OCI-LY7 (cell line): ENCODE measurements around the gene VHLL. TPM values are rescaled to one million over a fixed set of nuclear protein-coding genes. Genes with fewer than 3 reads are reported as not detected.

Experiments
- BruUV-seq: library from RNA; stranded (reverse); fragments of 400-500 nt; replicated peaks from 2 replicates; lab custom pipeline; 2021; lab: Mats Ljungman, UMichigan
- CTCF ChIA-PET: fragments of 300-600 bp; sonication (Branson Sonifier 250); formaldehyde crosslinking; loops from one replicate; lab custom pipeline; 2022; ENCODE audit warnings: antibody characterized with exemption; ENCODE audit not compliant: unreplicated experiment; lab: Charles Lee
- POLR2A ChIA-PET: fragments of 300-600 bp; sonication (Branson Sonifier 250); formaldehyde crosslinking; loops from one replicate; lab custom pipeline; 2022; ENCODE audit warnings: antibody characterized with exemption; lab: Charles Lee
- DNase-seq: peaks from one replicate; pipeline ENCODE4 v3.0.0-alpha.2; 2015; ENCODE audit warnings: low spot score
- H2AFZ ChIP-seq: fragments of 200-600 bp; sonication (generic), shearing (Covaris generic); 2 replicates; pipeline ENCODE4 v1.6.1; 2014; ENCODE audit warnings: mild to moderate bottlenecking, antibody characterized with exemption, low read length, moderate library complexity
- H3K27ac ChIP-seq: fragments of 200-600 bp; sonication (generic); 2 replicates; pipeline ENCODE4 v1.5.1; 2014; ENCODE audit warnings: mixed run types, low read depth, mild to moderate bottlenecking, moderate library complexity, low read length, inconsistent platforms; ENCODE audit not compliant: poor library complexity, severe bottlenecking
- H3K36me3 ChIP-seq: fragments of 200-600 bp; sonication (generic); 2 replicates; pipeline ENCODE4 v1.6.1; 2014; ENCODE audit warnings: mild to moderate bottlenecking, antibody characterized with exemption, low read length, moderate library complexity, mixed read lengths; ENCODE audit not compliant: insufficient read depth
- H3K4me1 ChIP-seq: fragments of 200-600 bp; sonication (generic); 2 replicates; pipeline ENCODE4 v1.5.1; 2014; ENCODE audit warnings: mild to moderate bottlenecking, low read length; ENCODE audit not compliant: insufficient read depth, poor library complexity, severe bottlenecking
- H3K4me2 ChIP-seq: fragments of 200-600 bp; sonication (generic); 2 replicates; pipeline ENCODE4 v1.6.1; 2014; ENCODE audit warnings: mild to moderate bottlenecking, low read length
- H3K4me3 ChIP-seq: fragments of 200-600 bp; sonication (generic); 2 replicates; pipeline ENCODE4 v1.5.1; 2014; ENCODE audit warnings: mild to moderate bottlenecking, low read depth, low read length; ENCODE audit not compliant: poor library complexity, severe bottlenecking
- H3K79me2 ChIP-seq: fragments of 200-600 bp; sonication (generic); 2 replicates; pipeline ENCODE4 v1.6.1; 2016; ENCODE audit warnings: low read depth, mild to moderate bottlenecking, low read length, moderate library complexity, mixed read lengths; ENCODE audit not compliant: insufficient read depth
- H3K9me2 ChIP-seq: fragments of 200-600 bp; sonication (generic); 2 replicates; pipeline ENCODE4 v1.6.1; 2016; ENCODE audit warnings: mild to moderate bottlenecking, low read length, mixed read lengths; ENCODE audit not compliant: insufficient read depth
- H3K9me3 ChIP-seq: fragments of 200-600 bp; sonication (generic); 2 replicates; pipeline ENCODE4 v1.6.1; 2014; ENCODE audit warnings: mild to moderate bottlenecking, mixed run types, low read length, mixed read lengths
- H4K20me1 ChIP-seq: fragments of 200-600 bp; sonication (generic); 2 replicates; pipeline ENCODE4 v1.6.1; 2014; ENCODE audit warnings: mild to moderate bottlenecking, antibody characterized with exemption, low read length, moderate library complexity, mixed read lengths; ENCODE audit not compliant: insufficient read depth
- CTCF ChIP-seq: fragments of 200-600 bp; sonication (generic); conservative IDR thresholded peaks from 2 replicates; pipeline ENCODE4 v1.5.1; 2014; ENCODE audit warnings: mild to moderate bottlenecking, antibody characterized with exemption, low read length, moderate library complexity, mixed read lengths
- EZH2phosphoT487 ChIP-seq: fragments of 200-600 bp; sonication (generic); IDR thresholded peaks from 2 replicates; pipeline ENCODE4 v1.6.1; 2018; ENCODE audit warnings: low read depth, borderline replicate concordance, mild to moderate bottlenecking, mixed run types, antibody characterized with exemption, low read length, moderate library complexity, mixed read lengths
- intact Hi-C: fragments of 100-400 bp; cut with micrococcal nuclease; formaldehyde crosslinking; loops from one replicate; pipeline ENCODE4 v1.10.0; 2022; ENCODE audit not compliant: unreplicated experiment
- total RNA-seq, 2 experiments: library from RNA; depleted of rRNA in 1 of 2; stranded (reverse); fragments of >200 nt in 1 of 2; shearing (Covaris generic) in 1 of 2; gene quantifications; 2 replicates each; pipeline ENCODE4 v1.2.3, GENCODE V29; 2014 to 2022

VHLL gene
- total RNA-seq, 2 experiments from 2014 or later: 0.63 TPM; not detected in 1

- Histone ChIP-seq H4K20me1 (no peaks in the 10 kb centered on the region), H3K79me2 (no peaks in the 10 kb centered on the region), H3K36me3 (peaks cover 95% of the 10 kb centered on the region), H3K27ac (no peak overlapping the region), H2AFZ (no peak overlapping the region), H3K9me3 (no peaks in the 10 kb centered on the region), H3K4me2 (no peak overlapping the region), H3K9me2 (no peaks in the 10 kb centered on the region), H3K4me3 (no peak overlapping the region), H3K4me1 (no peaks in the 10 kb centered on the region)
- BruUV-seq: no TSS peak
- POLR2A ChIA-PET: no interaction called here
- TF ChIP-seq EZH2phosphoT487 (no peak), CTCF (no peak)
- no peak for DNase-seq
- CTCF ChIA-PET: no interaction called here
- intact Hi-C loops: no loop called here
Observed at GRCh38 chr1:156310962-156311361, 11.9 kb upstream of the VHLL start.

- POLR2A ChIA-PET: no interaction called here
- TF ChIP-seq EZH2phosphoT487 (no peak), CTCF (no peak)
- Histone ChIP-seq H3K36me3 (peaks cover 92% of the 10 kb centered on the region), H3K79me2 (no peaks in the 10 kb centered on the region), H3K9me2 (no peaks in the 10 kb centered on the region), H2AFZ (no peak overlapping the region), H3K4me3 (no peak overlapping the region), H3K4me2 (no peak overlapping the region), H3K27ac (no peak overlapping the region), H4K20me1 (no peaks in the 10 kb centered on the region), H3K4me1 (no peaks in the 10 kb centered on the region), H3K9me3 (no peaks in the 10 kb centered on the region)
- BruUV-seq: no TSS peak
- intact Hi-C loops: no loop called here
- DNase-seq: no peak
- CTCF ChIA-PET: no interaction called here
Observed at GRCh38 chr1:156308078-156308477, 9.0 kb upstream of the VHLL start.

GRCh38 chr1:156305215-156305614, 6.1 kb upstream of the VHLL start:
- TF ChIP-seq CTCF (no peak), EZH2phosphoT487 (no peak)
- BruUV-seq: no TSS peak
- H3K4me2 ChIP-seq: no peak overlapping the region
- H3K36me3 ChIP-seq: peaks cover 68% of the 10 kb centered on the region
- H3K9me2 ChIP-seq: no peaks in the 10 kb centered on the region
- CTCF ChIA-PET: no interaction called here
- H3K27ac ChIP-seq: no peak overlapping the region
- no peak overlapping the region for H2AFZ ChIP-seq
- no peaks in the 10 kb centered on the region for H3K4me1 ChIP-seq
- DNase-seq: no peak
- no peaks in the 10 kb centered on the region for H4K20me1 ChIP-seq
- intact Hi-C loops: no loop called here
- no peaks in the 10 kb centered on the region for H3K9me3 ChIP-seq
- POLR2A ChIA-PET: no interaction called here
- no peaks in the 10 kb centered on the region for H3K79me2 ChIP-seq
- H3K4me3 ChIP-seq: no peak overlapping the region
